Amniotic stem cell (primary cell): ENCODE measurements around the gene CCDC141.

Source experiments
- DNase-seq: peaks from one replicate; lab custom pipeline; 2025; lab: John Stamatoyannopoulos, UW

CCDC141 gene

DNA sequence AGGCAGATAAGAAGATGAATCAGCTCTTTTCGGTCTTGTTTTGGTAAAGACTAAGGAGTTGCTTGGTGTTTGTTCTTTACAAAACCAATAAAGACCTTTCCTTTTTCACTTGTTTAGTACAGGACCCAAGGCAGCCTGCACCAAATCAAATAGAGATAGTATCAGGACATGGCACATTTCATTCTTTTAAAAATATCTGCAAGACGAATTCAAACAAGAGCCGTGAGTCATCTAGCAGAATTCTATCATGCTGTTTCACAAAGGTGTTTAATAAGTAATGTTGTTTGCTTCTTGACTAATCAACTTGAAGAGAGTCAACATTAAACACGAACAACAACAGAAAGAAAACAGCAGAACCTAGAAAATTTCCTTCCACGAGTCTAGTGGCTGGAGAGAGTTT, 139.9 kb downstream of the CCDC141 start:
- no peak for DNase-seq

DNA sequence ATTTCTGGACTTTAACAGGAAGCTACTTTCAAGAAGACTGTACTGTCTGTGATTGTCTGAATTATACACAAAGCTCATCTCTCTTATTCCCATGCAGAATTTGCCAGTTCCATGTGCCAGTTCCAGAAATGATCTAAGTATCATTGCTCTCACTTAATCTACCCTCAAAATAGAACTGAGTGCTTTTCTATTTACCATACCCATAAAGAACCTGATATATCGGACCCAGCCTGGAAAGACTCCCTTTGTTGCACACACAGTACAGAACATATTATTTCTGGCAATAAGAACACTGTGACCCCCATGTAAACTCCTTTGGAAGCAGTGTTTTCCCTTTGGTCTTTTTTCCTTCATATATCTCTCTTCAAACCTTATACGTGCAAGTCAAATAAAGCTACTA, 140.4 kb downstream of the CCDC141 start:
- DNase-seq: no peak

DNA sequence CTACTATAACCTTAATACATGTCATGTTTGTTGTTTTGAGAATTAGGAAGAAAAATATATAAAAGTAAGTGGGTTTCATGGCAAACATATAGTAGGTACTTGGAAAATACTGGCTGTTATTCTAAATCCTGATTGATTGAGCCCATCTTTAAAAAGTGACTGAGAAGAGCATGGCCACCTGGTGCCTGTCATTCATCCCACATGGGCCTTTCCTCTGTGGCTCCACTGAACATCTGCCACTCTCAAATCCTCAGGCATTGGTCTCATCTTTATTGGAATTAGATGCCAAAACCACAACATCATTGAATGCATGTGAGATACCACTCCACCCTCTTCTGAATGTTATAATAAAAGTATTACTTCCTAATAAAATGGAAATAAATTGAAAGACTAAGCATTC, 141.1 kb downstream of the CCDC141 start:
- DNase-seq: no peak

DNA sequence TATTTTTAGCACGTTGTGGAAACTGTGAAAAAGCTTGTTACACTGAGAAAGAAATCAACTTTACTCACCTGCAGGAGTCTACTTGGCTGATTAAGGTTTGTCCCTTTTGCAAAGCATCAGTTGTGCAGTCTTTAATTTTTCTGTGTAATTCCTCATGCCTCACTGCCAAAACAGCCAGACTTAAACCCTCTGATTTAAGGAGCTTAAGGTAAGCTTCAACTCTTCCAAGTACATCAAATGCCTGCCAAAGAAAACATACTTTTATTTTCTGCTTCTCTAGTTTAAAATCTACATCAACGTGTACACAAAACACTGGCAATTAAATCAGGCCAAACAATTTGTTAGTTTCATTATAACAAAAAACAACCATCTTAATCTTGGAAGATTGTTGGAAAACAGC, 144.7 kb downstream of the CCDC141 start:
- no peak for DNase-seq

DNA sequence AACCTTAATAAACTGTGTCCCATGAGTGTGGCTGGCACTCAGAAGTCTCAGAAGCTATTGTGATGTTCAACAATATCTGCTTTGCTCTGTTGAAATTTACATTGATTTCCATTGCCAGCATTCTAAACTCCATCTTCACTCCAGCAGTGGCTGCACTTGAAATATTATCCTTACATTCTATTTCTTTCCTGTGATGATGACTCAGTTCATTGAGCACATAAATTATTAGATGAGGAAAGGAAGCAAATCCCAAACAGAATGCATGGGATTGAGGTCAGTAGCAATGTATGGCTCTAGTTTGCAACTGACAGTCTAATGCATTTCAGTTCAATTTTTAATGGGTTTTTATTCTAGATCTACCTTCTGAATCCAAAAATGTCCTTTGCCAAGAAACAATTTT, 150.3 kb downstream of the CCDC141 start:
- no peak for DNase-seq

DNA sequence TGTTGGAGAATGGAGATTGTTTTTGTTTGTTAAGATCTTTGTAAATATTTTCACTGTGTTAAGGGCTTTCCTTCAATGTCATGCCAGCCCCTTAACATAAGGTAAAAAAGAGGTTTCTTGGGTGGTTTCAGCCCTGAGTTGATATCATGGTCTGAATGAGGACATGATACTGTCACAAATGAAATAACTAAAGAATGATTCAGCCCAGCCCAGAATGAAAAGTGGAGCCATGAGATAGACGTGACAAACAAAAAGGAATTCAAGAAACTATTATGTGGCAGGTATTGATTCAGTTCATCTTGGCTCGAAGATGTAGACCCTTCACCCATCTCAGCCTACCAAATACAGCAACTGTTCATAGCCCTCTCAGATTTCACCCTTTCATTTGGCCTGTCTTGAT, 154.1 kb downstream of the CCDC141 start:
- no peak for DNase-seq

DNA sequence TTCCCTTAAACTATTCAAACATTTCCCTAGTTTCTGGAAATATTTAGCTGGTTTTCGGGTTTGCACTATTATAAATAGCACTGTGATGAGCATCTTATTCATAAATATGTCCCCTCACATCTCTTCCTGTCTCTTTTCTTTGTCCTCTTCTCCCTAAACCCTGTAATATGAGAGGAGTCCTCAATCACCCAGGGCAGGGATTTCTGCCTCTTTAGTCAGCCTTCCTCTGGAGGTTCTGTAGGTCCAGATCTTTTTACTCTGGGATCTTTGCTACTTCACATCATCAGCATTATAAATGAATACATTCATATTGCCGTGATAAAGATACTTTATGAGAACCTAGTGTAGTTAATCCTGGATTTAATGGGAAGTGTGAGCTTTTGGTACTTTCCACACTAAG, 154.8 kb downstream of the CCDC141 start:
- DNase-seq: no peak

DNA sequence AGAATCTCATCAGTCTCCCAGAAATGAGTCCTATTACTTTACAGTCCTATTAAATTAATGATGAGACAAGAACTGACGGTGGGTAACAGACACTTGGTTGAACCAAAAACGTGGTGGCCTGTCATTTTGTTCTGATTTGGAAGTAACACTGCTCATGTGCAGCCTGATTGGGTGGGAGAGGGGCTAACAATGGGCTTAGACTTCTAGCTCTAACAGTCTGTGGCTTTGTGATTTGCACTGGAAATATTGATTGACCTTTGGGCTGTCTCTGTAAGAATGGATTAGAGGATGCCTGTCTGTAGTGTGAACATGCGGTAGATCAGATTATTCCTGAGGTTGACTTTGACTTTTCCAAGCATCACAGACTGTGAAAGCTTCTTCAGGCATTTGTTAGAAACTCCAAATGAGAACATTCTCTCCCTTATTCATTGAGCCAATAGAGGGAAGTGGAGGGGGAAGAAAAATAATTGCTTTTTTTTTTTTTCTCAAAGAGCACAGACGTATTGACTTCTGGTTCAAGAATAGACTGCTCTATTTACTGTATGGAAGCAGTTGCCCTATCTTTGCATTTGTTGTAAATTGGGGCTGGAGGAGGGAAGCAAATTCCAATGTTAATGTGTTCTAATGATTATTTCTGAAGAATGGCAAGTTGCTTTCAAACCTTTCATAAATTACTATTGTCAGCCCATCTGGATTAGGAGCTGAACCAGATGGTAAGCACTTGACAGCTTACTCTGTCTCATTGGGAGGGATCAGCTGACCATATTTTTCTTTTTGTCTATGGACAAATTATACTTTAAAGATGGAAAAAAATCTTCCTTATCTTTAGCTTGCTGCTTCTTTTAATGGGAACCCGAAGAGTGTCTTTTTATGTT, 156.9 kb downstream of the CCDC141 start:
- DNase-seq: no peak

DNA sequence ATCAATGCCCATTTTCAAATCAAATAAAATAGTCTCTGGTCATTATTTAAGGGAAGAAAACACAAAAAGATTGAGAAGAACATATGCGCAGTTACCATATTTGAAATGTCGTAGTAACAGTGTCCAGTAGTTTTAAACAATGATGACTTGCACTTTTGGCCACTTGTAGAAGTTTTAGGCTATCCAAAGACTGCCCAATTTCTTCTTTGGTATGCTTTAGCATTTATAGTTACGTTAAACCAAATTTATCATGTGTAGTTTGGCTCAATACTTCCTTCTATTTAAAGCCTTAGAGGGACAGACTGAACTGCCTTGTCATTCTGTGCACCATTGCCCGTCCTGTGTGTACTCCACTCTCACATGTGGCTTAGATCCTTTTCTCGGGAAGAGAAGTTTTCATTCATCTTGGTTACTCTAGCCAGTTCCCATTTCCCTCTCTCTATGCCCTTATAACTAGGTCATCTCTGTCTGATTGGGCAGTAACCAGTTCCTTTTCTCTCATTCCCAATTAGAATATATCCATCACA, 157.9 kb downstream of the CCDC141 start:
- no peak for DNase-seq

DNA sequence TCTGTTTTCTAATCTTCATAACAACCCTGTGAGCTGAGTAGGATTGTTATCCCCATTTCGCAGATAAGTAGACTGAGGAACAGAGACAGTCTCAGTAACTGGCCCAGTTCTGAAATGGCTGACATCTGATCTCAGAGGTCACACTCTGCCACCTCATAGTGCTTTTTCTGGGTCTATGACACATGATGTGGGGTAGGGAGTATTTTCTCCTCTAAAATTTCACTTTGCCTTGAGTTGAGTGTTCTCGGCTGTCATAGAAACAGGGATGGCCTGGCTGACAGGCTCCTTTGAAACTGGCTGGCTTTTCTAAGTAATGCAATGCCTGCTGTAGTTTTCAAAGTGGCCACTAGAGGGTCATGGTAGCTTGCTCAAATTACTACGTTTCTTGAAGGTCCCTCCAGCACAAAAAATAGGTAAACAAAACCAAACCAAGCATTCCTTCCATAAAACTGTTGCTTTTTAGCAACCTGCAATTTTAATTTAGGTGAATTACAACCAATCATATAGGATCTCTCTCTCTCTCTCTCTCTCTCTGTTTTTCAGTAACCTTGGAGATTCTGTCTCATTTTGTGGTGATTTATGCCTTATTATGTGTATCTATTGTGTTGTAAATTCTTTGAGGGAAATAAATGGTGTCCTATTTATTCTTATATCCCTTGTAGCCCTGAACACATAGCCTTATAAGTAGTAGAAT, 158.5 kb downstream of the CCDC141 start:
- peak; percentile 65 for DNase-seq

DNA sequence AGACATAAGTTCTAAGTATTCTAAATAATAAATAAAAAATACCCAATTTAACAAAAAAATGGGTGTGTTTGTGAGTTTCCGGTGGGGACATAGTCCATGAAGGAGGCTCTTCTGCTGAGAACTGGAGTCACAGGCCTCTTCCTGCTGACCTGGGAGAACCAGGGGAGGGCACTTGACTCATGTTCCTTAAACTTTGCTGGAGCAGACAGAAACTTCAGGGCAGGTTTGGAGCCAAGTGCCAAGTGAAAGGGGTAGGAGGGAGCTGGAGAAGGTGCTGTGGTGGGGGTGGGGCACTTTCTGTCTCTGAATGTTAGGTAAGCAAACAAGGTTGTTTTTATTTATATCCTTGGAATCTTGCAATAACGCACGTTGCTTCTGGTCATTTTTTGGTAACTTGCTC, 163.9 kb downstream of the CCDC141 start:
- DNase-seq: no peak

DNA sequence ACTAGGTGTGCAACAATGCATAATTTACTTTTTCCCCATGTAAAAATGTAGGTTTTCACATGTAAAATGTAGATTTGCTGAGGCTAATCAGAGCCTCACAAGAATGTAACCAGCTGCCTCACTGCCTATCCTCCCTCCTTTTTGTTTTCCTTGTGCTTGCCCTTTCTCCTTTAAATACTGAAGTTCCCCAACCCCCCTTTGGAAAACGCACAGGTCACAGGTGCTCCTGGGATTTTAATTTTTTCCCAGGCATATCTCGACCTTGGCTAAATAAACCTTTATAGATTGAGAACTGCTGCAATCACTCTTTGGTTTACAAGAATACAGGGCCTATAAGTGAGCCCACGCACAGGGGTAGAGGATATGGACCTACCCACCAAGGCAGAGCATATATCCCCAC, 165.5 kb downstream of the CCDC141 start:
- no peak for DNase-seq

DNA sequence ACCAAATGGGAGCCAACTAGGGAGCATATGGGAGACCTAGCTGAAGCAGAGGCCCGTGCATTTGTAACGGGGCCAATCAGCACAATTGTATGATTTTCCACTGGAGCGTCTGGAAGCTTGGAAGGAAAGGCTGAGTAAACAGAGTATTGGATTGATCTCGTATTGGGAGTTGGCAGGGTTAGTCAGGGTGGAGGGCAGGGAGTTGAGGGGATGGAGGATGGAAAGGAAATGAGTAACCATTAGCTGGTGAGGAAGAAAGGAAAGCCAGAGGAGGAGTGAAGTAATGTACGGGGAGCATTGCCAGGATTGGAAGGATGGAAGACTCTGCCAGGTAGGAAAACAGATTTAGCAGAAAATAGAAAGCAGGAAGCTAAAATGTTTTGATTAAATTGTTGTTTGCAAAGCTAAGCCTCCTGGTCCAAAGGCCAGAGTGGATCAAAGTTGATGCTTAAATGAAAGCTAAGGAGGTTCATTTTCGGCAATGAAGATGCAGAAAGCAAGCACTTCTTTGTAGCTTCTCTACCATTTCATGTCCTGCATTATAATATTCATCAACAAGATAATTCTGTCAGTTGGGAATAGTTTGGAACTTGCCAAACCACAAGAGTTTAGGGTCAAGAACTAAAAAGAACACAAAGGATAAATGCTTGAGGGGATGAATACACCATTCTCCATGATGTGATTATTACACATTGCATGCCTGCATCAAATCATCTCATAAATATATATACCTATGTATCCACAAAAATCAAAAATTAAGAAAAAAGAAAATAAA, 167.1 kb downstream of the CCDC141 start:
- no peak for DNase-seq

DNA sequence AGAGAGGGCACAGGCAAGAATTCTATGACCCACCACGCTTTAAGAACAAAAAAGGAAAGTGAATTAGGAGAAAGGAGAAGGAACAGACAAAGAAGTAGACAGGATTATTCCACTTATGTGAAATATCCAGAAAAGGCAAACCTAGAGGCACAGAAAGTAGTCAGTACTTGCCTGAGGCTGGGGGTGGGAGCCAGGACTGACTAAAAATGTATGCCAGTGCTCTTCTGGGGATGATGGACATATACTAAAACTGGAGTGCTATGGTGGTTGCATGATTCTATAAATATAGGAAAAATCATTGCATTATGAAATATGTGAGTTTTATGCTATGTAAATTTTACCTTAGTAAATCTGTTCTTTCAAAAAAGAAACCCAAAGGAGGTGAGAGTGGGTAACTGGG, 168.9 kb downstream of the CCDC141 start:
- no peak for DNase-seq

DNA sequence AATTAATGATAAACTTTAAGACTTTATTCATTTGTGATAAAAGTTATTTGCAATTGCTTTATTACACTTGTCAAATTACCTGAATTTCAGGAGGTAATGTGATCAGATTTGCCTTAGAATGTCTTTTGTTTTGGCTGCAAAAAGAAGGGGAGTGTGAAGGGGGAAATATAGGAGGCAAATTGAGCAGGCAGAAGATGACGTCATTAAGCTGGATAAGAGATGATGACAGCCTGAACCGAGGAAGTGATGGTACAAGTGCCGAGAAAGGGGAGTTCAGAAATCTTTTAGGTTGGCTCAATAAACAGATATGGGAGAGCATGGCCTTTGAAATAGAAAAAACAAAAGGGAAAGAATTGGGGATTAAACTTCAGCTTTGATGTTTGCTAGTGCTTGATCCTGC, 169.7 kb downstream of the CCDC141 start:
- DNase-seq: no peak

DNA sequence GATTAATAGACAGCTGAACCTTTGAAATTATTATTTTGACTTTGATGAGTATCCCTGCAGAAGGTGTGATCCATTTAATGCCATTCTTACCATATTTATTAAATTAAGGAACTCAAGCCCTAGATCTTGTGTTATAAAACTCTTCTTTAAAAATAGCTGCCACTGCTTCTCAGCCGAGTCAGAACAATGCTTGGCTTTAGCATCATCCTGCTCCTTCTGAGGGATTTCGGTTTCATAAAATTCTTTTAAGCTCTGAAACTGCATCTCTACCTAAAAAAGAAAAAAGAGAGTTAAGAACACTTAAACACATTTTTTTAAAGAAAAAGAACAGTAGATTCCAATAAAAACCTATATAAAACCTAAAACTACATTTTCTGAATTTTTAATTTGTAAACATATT, 172.1 kb downstream of the CCDC141 start:
- DNase-seq: no peak

DNA sequence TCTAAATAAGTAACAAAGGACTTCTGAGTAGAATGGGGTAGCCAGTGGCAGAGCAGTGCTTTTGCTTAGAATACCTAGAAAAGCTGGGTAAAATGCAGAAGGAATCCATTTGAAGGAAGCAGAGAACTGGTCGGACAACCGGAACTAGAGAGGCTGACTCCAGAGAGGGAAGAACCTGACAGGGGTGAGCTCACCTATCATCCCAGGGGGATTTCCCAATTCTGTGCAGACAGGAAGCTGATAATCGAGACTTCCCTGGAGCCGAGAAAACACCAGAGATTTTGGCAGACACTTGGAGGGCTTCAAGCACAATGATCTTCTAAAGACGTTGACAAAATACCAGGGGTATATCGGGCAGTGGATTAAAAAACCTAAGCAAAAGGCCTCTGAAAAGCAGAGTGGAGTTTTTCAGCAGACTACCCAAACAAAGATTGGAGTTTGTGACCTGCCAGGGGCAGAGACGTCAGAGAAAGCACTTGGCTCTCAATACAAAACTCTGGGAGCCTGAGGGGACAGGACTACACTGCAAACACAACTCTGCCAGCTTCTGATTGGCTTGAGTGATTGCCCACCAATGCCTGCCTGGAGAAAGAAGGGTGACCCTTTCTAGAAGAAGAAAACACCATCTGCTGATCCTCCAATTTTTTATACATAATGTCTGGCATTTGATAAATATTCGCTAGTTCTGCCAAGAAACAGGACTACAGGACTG, 175.3 kb downstream of the CCDC141 start:
- DNase-seq: no peak

DNA sequence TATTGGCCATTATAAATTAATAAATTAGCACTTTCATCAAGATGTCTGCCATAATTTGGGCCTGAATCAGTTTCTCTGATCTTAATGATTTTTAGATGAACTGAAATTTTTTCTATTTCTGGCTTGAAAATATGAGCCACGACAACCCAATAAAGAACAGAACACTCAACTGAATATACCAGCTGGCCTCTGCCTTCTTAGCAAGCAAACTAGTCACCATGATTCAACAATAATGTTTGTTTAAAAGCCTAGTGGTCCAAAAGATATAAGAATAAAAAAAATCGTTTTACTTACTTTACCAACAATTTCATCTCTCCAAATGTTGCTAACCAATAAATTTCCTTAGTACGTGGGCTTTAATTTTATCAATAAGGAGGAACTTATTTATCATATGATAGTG, 176.0 kb downstream of the CCDC141 start:
- no peak for DNase-seq

DNA sequence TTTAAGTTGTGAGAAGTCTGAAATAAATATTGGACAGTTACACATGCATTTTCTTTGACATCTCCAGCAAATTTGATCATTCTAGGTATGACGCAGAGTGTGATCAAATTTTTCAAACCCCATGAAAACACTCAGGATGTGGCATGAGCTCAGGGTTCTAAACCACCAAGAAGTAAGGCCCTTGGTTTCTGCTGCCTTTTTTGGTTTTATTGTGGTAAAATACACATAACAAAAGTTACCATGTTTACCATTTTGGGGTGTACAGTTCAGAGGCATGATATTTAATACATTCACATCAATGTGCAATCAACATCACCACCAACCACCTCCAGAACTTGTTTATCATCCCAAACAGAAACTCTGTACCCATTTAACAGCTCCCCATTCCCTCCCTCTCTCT, 178.4 kb downstream of the CCDC141 start:
- DNase-seq: no peak

DNA sequence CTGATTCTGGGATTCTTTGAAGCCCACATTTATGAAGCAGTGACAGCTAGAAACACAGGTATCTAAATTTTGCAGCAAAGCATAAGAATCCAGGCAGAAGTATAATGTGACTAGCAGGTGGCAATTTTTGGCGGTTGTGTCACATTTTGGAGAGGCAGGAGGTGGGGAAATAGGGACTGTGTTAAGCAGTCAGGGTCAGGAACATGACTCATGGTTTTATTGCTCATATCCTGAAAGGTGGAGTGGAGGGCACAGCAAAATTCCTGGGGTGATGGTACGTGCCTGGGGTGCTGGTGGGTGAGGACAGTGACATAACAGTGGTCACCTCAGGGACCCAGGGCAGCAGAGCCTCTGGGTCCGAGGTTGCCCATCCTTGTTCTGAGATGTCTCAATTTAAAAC, 179.2 kb downstream of the CCDC141 start:
- no peak for DNase-seq

DNA sequence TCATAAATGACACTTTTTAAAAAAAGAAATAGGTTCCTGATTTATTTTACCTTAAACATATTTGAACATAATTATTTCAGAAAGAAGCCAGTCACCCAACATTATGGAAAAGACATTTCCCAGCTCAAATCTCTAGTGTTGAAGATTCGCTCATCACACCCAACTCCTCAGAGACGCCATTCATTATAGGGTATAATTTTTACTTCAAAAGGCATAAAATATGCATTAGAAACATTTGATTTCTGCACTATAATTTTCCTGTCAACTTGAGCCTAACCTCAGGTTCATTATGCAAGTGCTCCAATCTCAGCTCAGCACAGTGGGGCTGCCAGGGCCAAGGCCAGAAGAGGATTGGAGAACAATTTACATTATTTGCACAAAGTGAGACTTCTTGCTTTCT, 183.9 kb downstream of the CCDC141 start:
- DNase-seq: no peak
